ENCODE data around the gene PICK1. TPM values are rescaled to one million over a fixed set of nuclear protein-coding genes. Genes with fewer than 3 reads are reported as not detected.

PICK1 gene
- total and polyA plus RNA-seq, 2 of the 4 experiments (the other 2 are of a cell fraction): 16.5 to 21.0 TPM

DNA sequence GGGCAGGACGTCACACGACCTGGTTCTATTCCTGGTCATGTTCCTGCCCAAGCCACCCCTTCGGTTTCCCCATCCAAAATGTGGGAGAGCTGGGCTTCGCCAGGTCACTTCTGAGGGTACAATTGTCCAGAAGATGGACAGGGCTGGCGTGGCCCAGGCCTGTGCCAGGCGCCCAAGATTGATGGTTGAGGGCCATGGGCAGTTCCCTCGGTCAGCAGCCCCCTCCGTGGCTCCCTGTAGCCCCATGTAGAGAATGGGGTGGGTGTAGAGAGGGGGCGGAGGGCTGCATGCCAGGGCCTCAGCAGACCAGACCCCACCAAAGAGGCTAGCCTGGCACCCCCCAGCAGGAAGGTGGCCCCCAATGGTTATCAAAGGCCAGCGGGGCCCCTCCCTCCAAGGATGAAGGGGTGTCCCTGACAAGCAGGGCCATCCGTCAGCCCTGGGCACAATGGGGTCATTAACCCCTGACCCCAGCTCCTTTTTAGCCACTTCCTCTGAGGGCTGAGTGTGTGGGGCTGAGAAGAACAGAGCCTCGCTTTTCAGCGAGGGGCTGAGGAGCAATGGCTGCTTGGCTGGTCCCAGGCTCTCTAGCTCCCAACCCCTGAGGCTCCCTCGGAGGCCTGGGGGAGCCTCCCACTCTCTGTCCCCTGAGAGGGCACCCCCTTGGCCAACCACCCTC lies 11.0 kb upstream of the PICK1 start:
- Histone ChIP-seq H3K4me1 (ENCODE audit: control insufficient read depth, insufficient read depth, low read length) (peaks cover 2% of the 10 kb centered on the region), H3K9me3 (ENCODE audit: control insufficient read depth, insufficient read depth, low read length) (no peaks in the 10 kb centered on the region), H3K23ac (ENCODE audit: low read depth, low read length) (no peak overlapping the region), H3K9me1 (ENCODE audit: insufficient read depth, low read length) (0 out of 2 replicates have a peak, but pooled peaks cover 2% of the 10 kb centered on the region), H3K36me3 (ENCODE audit: control insufficient read depth, insufficient read depth, low read length) (no peaks in the 10 kb centered on the region), H3K18ac (ENCODE audit: low read depth, low read length) (no peak overlapping the region), H2AFZ (replicated peaks; ENCODE audit: low read length, poor library complexity) (peak overlapping the region; percentile 67), H3K4me2 (ENCODE audit: low read depth, low read length) (no peak overlapping the region), H2BK20ac (ENCODE audit: low read depth, low read length) (peak overlapping the region; percentile 12; the same call in 1 of the 2 replicates), H3K56ac (ENCODE audit: extremely low read depth, insufficient read depth, low read length) (no peak overlapping the region), H3K14ac (replicated peaks; ENCODE audit: low read depth, low read length) (no peak overlapping the region; the same call in 1 of the 2 replicates), H2BK15ac (ENCODE audit: low read depth, low read length) (no peak overlapping the region), H3K4me3 (ENCODE audit: insufficient read depth, low read depth, low read length) (no peak overlapping the region), H4K20me1 (ENCODE audit: insufficient read depth, low read length) (no peaks in the 10 kb centered on the region), H3K9ac (ENCODE audit: low read depth, low read length) (no peak overlapping the region), H2BK5ac (ENCODE audit: low read depth, low read length, poor library complexity, severe bottlenecking) (no peak overlapping the region), H3K27ac (ENCODE audit: insufficient read depth, low read length) (no peak overlapping the region), H4K5ac (ENCODE audit: low read depth, low read length) (no peak overlapping the region), H2AK5ac (ENCODE audit: low read depth, low read length) (peak overlapping the region; percentile 43; the same call in 1 of the 2 replicates), H3K79me1 (ENCODE audit: low read depth in 1 of 2, low read length in 2 of 2) (no peaks in the 10 kb centered on the region), H4K91ac (ENCODE audit: insufficient read depth, low read depth, low read length) (peak overlapping the region; percentile 34; the same call in 1 of the 2 replicates), H3K4ac (ENCODE audit: low read depth, low read length) (peak overlapping the region; percentile 19; the same call in 1 of the 2 replicates), H3K27me3 (ENCODE audit: control insufficient read depth, insufficient read depth, low read length) (peaks cover 5% of the 10 kb centered on the region; the same call in 1 of the 2 replicates), H4K8ac (ENCODE audit: low read depth in 2 of 2, low read length in 2 of 2) (no peak overlapping the region), H2AK9ac (replicated peaks; ENCODE audit: low read depth, low read length, poor library complexity) (peak overlapping the region; percentile 28), H2BK120ac (ENCODE audit: low read depth, low read length) (peak overlapping the region; percentile 83)
- POLR2A ChIA-PET (ENCODE audit: unreplicated experiment): no interaction called here
- BruUV-seq (replicated peaks): no TSS peak
- ATAC-seq (ENCODE audit: low read depth): no peak
- dilution Hi-C loops (cut with HindIII; ENCODE audit: low sequenced_read_pairs, unreplicated experiment) (no loop called here), in situ Hi-C loops (cut with MboI; ENCODE audit: low sequenced_read_pairs) (no loop called here), intact Hi-C loops (cut with micrococcal nuclease) (no loop called here)
- WGBS, 2 experiments (ENCODE audit: extremely low coverage in 2 of 2, insufficient read length in 1 of 2): no CpG with 5 or more reads among the region's 14 CpGs
- CTCF ChIA-PET: no interaction called here
- DNase-seq: no peak
- no peak for TF ChIP-seq CHD1 (IDR thresholded peaks at IDR 0.05; ENCODE audit: low read depth, low read length)
- no peak for TF ChIP-seq MAZ (IDR thresholded peaks at IDR 0.05; ENCODE audit: borderline replicate concordance, low read depth, low read length)
- no peak for TF ChIP-seq RFX5 (IDR thresholded peaks at IDR 0.05; ENCODE audit: low read depth, low read length)
- TF ChIP-seq, protein P1, sequence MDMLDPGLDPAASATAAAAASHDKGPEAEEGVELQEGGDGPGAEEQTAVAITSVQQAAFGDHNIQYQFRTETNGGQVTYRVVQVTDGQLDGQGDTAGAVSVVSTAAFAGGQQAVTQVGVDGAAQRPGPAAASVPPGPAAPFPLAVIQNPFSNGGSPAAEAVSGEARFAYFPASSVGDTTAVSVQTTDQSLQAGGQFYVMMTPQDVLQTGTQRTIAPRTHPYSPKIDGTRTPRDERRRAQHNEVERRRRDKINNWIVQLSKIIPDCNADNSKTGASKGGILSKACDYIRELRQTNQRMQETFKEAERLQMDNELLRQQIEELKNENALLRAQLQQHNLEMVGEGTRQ (IDR thresholded peaks at IDR 0.05; ENCODE audit: low read depth, low read length): no peak
- TF ChIP-seq SMC3 (IDR thresholded peaks at IDR 0.05; ENCODE audit: low read depth, low read length): no peak
- TF ChIP-seq POLR2A (IDR thresholded peaks at IDR 0.05; ENCODE audit: low read depth, low read length): no peak
- TF ChIP-seq RCOR1 (IDR thresholded peaks at IDR 0.05; ENCODE audit: insufficient replicate concordance, low read length): no peak
- TF ChIP-seq FOS (IDR thresholded peaks at IDR 0.05; ENCODE audit: low read depth, low read length): no peak
- TF ChIP-seq CEBPB (IDR thresholded peaks at IDR 0.05; ENCODE audit: low read depth, low read length): no peak
- TF ChIP-seq, protein P2, sequence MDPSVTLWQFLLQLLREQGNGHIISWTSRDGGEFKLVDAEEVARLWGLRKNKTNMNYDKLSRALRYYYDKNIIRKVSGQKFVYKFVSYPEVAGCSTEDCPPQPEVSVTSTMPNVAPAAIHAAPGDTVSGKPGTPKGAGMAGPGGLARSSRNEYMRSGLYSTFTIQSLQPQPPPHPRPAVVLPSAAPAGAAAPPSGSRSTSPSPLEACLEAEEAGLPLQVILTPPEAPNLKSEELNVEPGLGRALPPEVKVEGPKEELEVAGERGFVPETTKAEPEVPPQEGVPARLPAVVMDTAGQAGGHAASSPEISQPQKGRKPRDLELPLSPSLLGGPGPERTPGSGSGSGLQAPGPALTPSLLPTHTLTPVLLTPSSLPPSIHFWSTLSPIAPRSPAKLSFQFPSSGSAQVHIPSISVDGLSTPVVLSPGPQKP (IDR thresholded peaks at IDR 0.05; ENCODE audit: borderline replicate concordance, low read depth, low read length): no peak
- TF ChIP-seq BHLHE40 (IDR thresholded peaks at IDR 0.05; ENCODE audit: low read depth, low read length): no peak
- TF ChIP-seq, protein P3, sequence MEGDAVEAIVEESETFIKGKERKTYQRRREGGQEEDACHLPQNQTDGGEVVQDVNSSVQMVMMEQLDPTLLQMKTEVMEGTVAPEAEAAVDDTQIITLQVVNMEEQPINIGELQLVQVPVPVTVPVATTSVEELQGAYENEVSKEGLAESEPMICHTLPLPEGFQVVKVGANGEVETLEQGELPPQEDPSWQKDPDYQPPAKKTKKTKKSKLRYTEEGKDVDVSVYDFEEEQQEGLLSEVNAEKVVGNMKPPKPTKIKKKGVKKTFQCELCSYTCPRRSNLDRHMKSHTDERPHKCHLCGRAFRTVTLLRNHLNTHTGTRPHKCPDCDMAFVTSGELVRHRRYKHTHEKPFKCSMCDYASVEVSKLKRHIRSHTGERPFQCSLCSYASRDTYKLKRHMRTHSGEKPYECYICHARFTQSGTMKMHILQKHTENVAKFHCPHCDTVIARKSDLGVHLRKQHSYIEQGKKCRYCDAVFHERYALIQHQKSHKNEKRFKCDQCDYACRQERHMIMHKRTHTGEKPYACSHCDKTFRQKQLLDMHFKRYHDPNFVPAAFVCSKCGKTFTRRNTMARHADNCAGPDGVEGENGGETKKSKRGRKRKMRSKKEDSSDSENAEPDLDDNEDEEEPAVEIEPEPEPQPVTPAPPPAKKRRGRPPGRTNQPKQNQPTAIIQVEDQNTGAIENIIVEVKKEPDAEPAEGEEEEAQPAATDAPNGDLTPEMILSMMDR (conservative IDR thresholded peaks at IDR 0.05; ENCODE audit: low read depth, low read length): no peak
- no peak for TF ChIP-seq NFE2L2 (IDR thresholded peaks at IDR 0.05; ENCODE audit: low read depth, low read length)
- TF ChIP-seq MXI1 (IDR thresholded peaks at IDR 0.05; ENCODE audit: borderline replicate concordance, low read depth, low read length): no peak
- TF ChIP-seq RAD21 (IDR thresholded peaks at IDR 0.05; ENCODE audit: low read length): no peak
- no peak for TF ChIP-seq MAFK (IDR thresholded peaks at IDR 0.05; ENCODE audit: low read depth, low read length)

Data from IMR-90 (cell line).